Omental fat pad (tissue), 4 donors: ENCODE results near the gene LTA4H. TPM values are rescaled to one million over a fixed set of nuclear protein-coding genes. Genes with fewer than 3 reads are reported as not detected.

Experiments
- ATAC-seq: fragments of 150-250 bp; one replicate; pipeline ENCODE4 v1.9.1; 2016; ENCODE audit warnings: mild to moderate bottlenecking, moderate library complexity; ENCODE audit not compliant: low FRiP score
- DNase-seq: peaks from one replicate; pipeline ENCODE4 v3.0.0-alpha.2; 2019; ENCODE audit warnings: low spot score
- total RNA-seq, 4 donors: library from RNA; depleted of rRNA; stranded (reverse); fragments of >200 nt; gene quantifications; one replicate each; pipeline ENCODE4 v1.1.0, GENCODE V29; 2016
- TF ChIP-seq, protein P1 (sequence below), 3 donors: fragments of 450-650 bp; IDR thresholded peaks; one replicate each; pipeline ENCODE4 v1.5.1; 2016 to 2017; ENCODE audit warnings: antibody characterized with exemption in 3 of 3, mild to moderate bottlenecking in 3 of 3, moderate library complexity in 2 of 3

The LTA4H gene
- total RNA-seq, 4 donors from 2014 or later = 60.8 to 77.8 (median 70.0) TPM

DNA sequence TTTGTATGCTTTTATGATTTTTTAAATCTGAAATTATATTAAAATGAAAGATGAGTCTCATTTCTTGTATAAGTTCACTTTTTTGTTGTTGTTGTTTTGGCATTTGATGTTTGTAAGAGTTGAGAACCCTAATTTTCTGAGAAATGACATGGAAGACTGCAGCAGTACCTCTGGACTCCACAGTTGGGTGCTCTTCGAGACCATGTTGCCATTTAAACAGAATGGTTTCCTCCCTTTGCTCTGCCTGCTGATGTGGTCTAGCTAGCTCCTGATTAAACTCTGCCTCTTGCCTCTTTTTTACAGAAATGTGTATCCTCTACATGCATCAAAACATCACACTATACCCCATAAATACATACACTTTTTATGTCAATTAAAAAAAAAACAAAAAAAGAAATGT, 5.8 kb upstream of the LTA4H start:
- DNase-seq = no peak
- ATAC-seq = no peak
- TF ChIP-seq, protein P1, sequence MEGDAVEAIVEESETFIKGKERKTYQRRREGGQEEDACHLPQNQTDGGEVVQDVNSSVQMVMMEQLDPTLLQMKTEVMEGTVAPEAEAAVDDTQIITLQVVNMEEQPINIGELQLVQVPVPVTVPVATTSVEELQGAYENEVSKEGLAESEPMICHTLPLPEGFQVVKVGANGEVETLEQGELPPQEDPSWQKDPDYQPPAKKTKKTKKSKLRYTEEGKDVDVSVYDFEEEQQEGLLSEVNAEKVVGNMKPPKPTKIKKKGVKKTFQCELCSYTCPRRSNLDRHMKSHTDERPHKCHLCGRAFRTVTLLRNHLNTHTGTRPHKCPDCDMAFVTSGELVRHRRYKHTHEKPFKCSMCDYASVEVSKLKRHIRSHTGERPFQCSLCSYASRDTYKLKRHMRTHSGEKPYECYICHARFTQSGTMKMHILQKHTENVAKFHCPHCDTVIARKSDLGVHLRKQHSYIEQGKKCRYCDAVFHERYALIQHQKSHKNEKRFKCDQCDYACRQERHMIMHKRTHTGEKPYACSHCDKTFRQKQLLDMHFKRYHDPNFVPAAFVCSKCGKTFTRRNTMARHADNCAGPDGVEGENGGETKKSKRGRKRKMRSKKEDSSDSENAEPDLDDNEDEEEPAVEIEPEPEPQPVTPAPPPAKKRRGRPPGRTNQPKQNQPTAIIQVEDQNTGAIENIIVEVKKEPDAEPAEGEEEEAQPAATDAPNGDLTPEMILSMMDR (IDR thresholded peaks at IDR 0.05) = no peak

DNA sequence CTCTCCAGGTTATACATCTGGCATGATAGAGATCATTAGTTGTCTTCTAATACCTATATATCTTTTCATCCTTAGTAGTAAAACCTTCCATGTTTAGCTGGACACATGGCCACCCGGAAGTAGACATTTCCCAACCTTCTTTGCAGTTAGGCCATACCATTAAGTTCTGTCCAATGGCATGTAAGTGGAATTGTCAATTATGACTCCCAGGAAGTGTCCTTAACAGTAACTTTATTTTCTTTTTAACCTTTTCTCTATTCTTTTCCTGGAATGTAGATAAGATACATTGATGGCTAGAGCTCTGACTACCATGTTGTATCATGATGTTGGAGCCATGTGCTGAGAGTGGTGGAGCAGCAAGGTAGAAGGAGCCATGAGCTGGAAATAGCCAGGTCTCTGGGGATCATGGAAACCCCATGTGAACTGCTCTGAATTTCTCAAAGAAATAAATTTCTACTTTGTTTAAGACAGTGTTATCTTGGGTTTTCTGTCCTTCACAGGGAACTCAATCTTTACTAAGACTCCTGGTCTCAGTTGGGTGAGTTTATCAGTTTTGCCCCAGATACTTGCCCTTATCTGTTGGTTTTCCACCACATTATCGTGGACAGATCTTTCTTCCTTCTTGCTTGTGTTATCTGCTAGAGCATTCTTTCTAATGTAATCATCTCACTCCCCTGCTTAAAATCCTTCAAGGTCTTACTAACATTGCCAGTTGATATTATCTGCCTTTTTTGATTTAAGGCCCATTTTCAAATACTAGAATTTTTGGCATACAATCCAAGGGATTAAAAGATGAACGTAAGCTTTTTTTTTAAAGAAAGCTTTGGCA, 5.1 kb upstream of the LTA4H start:
- DNase-seq (no peak), ATAC-seq (no peak)
- TF ChIP-seq, protein P1 (IDR thresholded peaks at IDR 0.05) = no peak

DNA sequence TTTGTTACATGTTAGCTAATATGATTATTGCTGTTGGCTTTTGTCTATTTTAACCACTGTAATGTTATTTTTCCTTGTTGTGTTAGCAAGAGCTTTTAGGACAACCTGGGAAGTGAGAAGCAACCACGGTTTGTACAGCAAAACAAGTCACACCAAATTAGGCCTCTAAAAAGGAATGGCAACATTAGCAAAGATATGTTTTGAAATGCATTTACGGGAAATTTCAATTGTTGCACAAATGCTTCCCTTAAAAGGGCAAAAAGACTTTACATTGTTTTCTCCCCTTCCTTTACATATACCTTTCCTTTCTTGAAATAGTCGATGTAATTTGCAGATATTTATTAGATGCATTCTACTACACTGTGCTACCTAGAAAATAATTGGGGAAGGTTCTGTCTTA, 4.1 kb upstream of the LTA4H start:
- ATAC-seq (no peak), DNase-seq (no peak)
- TF ChIP-seq, protein P1 (IDR thresholded peaks at IDR 0.05) = no peak

DNA sequence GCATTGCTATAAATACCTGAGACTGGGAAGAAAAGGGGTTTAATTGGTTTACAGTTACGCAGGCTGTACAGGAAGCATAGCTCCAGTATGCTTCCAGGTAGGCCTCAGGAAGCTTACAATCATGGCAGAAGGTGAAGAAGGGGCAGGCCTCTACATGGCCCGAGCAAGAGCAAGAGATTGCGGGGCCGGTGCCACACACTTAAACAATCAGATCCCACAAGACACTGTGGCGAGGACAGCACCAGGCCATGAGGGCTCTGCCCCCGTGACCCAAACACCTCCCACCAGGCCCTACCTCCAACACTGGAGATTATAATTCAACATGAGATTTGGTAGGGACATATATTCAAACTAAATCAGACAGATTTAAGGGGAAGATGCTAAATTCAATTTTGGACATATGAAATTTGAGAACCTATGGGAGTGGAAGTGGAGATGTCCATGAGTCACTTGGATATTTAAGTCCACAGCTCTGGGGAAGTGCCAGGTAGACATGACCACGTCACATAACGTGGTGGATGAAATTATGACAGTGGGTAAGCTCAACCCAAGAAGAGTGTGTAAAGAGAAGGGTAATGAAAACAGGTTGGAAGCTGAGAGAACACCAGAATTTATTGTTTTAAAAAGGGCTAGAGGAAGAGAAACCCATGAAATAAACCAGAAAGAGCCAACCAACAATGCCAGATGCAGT, 1.5 kb upstream of the LTA4H start:
- TF ChIP-seq, protein P1 (IDR thresholded peaks at IDR 0.05) = no peak
- ATAC-seq (no peak), DNase-seq (no peak)

DNA sequence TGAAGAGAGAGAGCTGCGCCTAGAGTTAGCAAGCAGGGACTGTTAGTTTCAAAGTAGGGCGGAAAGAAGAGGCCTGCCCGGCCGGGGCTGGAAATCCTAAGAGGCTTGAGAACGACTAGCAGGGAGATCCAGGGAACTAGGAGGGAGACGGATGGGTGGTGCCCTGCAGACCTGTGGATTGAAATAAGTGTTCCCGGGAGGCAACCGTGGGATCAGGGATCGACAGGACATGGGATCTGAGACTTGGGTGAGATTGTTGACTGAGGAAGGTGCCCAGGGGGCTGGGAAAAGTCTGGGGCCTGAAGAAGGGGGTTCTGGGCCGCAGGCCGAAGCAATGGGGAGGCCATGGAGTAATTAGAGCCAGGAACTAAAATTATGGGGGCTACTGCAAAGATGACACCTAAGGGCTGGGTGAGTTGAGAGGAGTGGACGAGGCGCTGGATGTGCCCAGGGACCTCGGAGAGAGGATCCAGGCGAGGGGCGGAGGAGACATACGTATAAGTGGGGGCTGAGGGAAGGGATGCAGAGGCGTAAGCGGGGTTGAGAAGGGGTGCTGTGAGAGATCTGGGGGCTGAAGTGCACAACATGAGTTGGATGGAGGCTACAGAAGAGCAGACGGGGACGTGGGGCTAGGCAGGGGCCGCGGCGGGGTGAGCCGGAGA, 635 bp downstream of the LTA4H start:
- DNase-seq = no peak
- ATAC-seq = peak; percentile 33
- TF ChIP-seq, protein P1 (IDR thresholded peaks at IDR 0.05) = no peak

DNA sequence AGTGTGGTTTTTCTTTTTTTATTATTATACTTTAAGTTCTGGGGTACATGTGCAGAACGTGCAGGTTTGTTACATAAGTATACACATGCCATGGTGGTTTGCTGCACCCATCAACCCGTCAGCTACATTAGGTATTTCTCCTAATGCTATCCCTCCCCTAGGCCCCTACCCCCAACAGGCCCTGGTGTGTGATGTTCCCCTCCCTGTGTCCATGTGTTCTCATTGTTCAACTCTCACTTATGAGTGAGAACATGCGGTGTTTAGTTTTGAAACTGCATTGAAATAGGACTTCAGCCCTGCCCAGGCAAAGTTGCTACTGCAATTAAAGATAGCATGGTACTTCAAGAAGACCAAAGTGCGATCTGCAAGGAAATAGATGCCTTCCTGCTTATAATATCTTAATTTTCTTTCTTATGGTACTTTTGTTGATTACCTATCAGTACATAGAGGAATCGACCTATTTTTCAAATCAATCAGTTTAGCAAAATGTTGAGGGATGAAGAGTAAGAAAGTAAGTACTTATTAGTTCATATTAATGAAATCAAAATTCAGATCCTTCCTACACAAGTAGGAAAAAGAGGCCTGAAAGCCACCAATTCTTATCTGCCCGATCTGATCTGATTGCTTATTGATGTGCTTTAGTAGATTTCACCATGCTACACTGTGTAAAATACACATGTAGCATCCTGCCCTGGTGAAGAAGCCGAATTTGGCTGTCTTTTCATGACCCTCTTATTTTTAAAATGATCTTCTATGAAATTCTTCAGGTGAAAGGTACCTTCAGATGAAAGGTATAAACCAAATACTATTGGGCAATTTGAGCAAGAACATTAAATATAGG, 1.6 kb downstream of the LTA4H start:
- ATAC-seq = no peak
- TF ChIP-seq, protein P1 (IDR thresholded peaks at IDR 0.05) = no peak
- no peak for DNase-seq
